AG04450 (cell line): ENCODE data around the gene LNPK. TPM values are rescaled to one million over a fixed set of nuclear protein-coding genes. Genes with fewer than 3 reads are reported as not detected.

Experiments
- CTCF ChIA-PET: fragments of 300-600, 350-600 bp; formaldehyde crosslinking; extraction: SDS; loops from one replicate; lab custom pipeline; 2022; ENCODE audit warnings: antibody characterized with exemption, inconsistent platforms; lab: Charles Lee
- POLR2A ChIA-PET: fragments of 350-600 bp; formaldehyde crosslinking; extraction: SDS; loops from one replicate; lab custom pipeline; 2021; ENCODE audit warnings: antibody characterized with exemption, inconsistent platforms; lab: Yijun Ruan, JAX
- DNase-seq: peaks from one replicate; pipeline ENCODE4 v3.0.0-alpha.2; 2011; ENCODE audit warnings: low read depth, low spot score
- H3K27ac ChIP-seq: one replicate; pipeline ENCODE4 v1.5.1; 2012; ENCODE audit warnings: low read depth, low read length, control low read depth
- H3K27me3 ChIP-seq: one replicate; pipeline ENCODE4 v1.6.0; 2012; ENCODE audit warnings: low read length; ENCODE audit not compliant: control insufficient read depth, insufficient read depth
- H3K4me3 ChIP-seq: 2 replicates; pipeline ENCODE4 v1.5.1; 2011; ENCODE audit warnings: mild to moderate bottlenecking, low read depth, low read length, control low read depth
- H3K9me3 ChIP-seq: 2 replicates; pipeline ENCODE4 v1.5.1; 2012; ENCODE audit warnings: low read length; ENCODE audit not compliant: control insufficient read depth, insufficient read depth
- CTCF ChIP-seq: IDR thresholded peaks from 2 replicates; pipeline ENCODE4 v1.5.1; 2011; ENCODE audit warnings: low read depth, low read length, control low read depth, inconsistent platforms
- polyA plus RNA-seq: library from polyadenylated mRNA; depleted of rRNA; stranded (reverse); fragments of >200 nt; gene quantifications from 2 replicates; pipeline ENCODE4 v1.2.3, GENCODE V29; 2011; rRNA removed

The LNPK gene
- polyA plus RNA-seq, 1 experiment = 29.8 TPM

GRCh38 chr2:175883586-175884194, 118.4 kb downstream of the LNPK start:
- ChIA-PET POLR2A (no interaction called here), CTCF (interaction anchor here (0.6 kb wide), 1 partner anchor 69 kb away, joined by 3 read pairs; no protein-coding TSS in a partner anchor)
- DNase-seq = no peak
- H3K4me3 ChIP-seq = no peak overlapping the region
- H3K9me3 ChIP-seq = no peaks in the 10 kb centered on the region
- peaks cover 4% of the 10 kb centered on the region for H3K27me3 ChIP-seq
- TF ChIP-seq CTCF = no peak
- H3K27ac ChIP-seq = no peak overlapping the region

GRCh38 chr2:175879679-175880078, 122.4 kb downstream of the LNPK start:
- TF ChIP-seq CTCF = no peak
- POLR2A ChIA-PET = no interaction called here

GRCh38 chr2:175877845-175878544, 124.1 kb downstream of the LNPK start:
- Histone ChIP-seq H3K4me3 (no peak overlapping the region), H3K27ac (no peak overlapping the region), H3K9me3 (no peaks in the 10 kb centered on the region), H3K27me3 (no peaks in the 10 kb centered on the region)
- CTCF ChIA-PET = no interaction called here
- no peak for TF ChIP-seq CTCF
- POLR2A ChIA-PET = no interaction called here
- DNase-seq = no peak

More at GRCh38 chr2:175879679-175880078, 122.4 kb downstream of the LNPK start:
- Histone ChIP-seq H3K27me3 (peaks cover 3% of the 10 kb centered on the region), H3K9me3 (no peaks in the 10 kb centered on the region), H3K27ac (no peak overlapping the region), H3K4me3 (no peak overlapping the region)
- CTCF ChIA-PET = no interaction called here
- DNase-seq = no peak

GRCh38 chr2:175874291-175874690, 127.8 kb downstream of the LNPK start:
- POLR2A ChIA-PET = no interaction called here
- Histone ChIP-seq H3K27me3 (no peaks in the 10 kb centered on the region), H3K9me3 (no peaks in the 10 kb centered on the region), H3K27ac (no peak overlapping the region), H3K4me3 (no peak overlapping the region)
- no peak for DNase-seq
- no peak for TF ChIP-seq CTCF
- CTCF ChIA-PET = no interaction called here

Other genes starting within 250 kb of the LNPK start
- not detected in 2 replicates for gene EVX2, start 81.7 kb upstream of the LNPK start, polyA plus RNA-seq
- gene HOXD13, start 90.5 kb upstream of the LNPK start, polyA plus RNA-seq = not detected in 2 replicates
- gene HOXD12, start 97.5 kb upstream of the LNPK start, polyA plus RNA-seq = not detected in 2 replicates
- not detected in 2 replicates for gene HOXD11, start 105.0 kb upstream of the LNPK start, polyA plus RNA-seq
- not detected in 2 replicates for gene HOXD10, start 114.5 kb upstream of the LNPK start, polyA plus RNA-seq
- gene HOXD9, start 120.5 kb upstream of the LNPK start, polyA plus RNA-seq = not detected in 2 replicates
- gene HOXD8, start 127.4 kb upstream of the LNPK start, polyA plus RNA-seq = not detected in 2 replicates
- not detected in 2 replicates for gene HOXD4, start 149.3 kb upstream of the LNPK start, polyA plus RNA-seq
- gene HOXD3, start 155.0 kb upstream of the LNPK start, polyA plus RNA-seq = not detected in 2 replicates
- gene HOXD1, start 186.4 kb upstream of the LNPK start, polyA plus RNA-seq = not detected in 2 replicates